ENCODE data around the gene EIF3D. TPM values are rescaled to one million over a fixed set of nuclear protein-coding genes. Genes with fewer than 3 reads are reported as not detected.

Gene EIF3D
- total RNA-seq, 1 donor from 2014 or later = 133 TPM

DNA sequence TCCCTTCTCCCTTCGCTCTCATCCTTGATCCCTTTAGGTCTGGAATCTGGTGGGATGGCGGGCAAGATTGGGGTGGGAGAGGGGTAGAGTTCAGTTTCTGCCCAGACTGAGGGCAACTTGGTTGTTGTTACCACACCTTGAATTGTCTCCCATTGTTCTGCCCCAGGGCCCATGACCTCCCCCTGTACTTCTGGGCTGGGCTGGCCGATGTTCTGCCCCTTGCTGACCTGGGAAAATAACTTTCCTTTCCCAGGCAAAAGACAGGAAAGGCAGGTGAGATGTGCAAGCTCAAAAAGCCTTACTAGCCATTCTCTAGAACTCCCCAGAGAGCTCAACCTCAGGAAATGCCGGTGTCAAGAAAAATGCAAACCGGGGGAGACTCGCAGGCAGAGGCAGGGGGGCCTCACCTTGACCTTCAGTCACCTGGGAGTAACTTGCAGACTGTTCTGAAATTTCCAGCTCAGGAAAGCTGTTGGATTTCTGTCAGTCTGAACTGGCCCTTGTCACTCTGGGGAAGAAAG is 32.4 kb upstream of the EIF3D start:
- DNase-seq (no peak), ATAC-seq (no peak)
- TF ChIP-seq, protein P1, sequence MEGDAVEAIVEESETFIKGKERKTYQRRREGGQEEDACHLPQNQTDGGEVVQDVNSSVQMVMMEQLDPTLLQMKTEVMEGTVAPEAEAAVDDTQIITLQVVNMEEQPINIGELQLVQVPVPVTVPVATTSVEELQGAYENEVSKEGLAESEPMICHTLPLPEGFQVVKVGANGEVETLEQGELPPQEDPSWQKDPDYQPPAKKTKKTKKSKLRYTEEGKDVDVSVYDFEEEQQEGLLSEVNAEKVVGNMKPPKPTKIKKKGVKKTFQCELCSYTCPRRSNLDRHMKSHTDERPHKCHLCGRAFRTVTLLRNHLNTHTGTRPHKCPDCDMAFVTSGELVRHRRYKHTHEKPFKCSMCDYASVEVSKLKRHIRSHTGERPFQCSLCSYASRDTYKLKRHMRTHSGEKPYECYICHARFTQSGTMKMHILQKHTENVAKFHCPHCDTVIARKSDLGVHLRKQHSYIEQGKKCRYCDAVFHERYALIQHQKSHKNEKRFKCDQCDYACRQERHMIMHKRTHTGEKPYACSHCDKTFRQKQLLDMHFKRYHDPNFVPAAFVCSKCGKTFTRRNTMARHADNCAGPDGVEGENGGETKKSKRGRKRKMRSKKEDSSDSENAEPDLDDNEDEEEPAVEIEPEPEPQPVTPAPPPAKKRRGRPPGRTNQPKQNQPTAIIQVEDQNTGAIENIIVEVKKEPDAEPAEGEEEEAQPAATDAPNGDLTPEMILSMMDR (IDR thresholded peaks at IDR 0.05) = no peak
- H3K27ac ChIP-seq = no peak overlapping the region
- no peak overlapping the region for H3K4me3 ChIP-seq
- H3K27me3 ChIP-seq (ENCODE audit: low read depth) = peaks cover 31% of the 10 kb centered on the region
- no peaks in the 10 kb centered on the region for H3K9me3 ChIP-seq
- H3K36me3 ChIP-seq = no peaks in the 10 kb centered on the region
- H3K4me1 ChIP-seq = no peaks in the 10 kb centered on the region
- intact Hi-C loops (cut with DNase I) = no loop called here

DNA sequence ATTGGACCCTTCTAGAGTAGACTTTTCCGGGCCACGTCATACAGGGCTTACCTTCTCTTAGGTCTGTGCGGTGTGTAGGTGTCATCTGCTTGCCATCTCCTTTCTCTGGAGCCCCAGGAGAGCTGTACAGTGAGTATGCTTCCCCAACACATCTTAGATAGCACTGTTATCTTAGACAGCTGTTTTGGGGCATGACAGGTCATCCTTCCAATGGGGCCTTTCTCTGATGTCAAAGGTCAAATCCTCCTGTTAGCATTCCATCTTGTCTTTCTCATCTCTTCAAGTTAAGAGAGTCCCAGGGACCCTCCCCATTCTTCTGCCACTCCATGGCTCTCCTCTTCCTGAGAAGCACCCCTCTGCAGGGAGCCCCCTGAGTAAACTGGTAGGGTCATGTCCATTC is 31.0 kb upstream of the EIF3D start:
- H3K27me3 ChIP-seq (ENCODE audit: low read depth) = peaks cover 22% of the 10 kb centered on the region
- intact Hi-C loops (cut with DNase I) = no loop called here
- ATAC-seq = no peak

DNA sequence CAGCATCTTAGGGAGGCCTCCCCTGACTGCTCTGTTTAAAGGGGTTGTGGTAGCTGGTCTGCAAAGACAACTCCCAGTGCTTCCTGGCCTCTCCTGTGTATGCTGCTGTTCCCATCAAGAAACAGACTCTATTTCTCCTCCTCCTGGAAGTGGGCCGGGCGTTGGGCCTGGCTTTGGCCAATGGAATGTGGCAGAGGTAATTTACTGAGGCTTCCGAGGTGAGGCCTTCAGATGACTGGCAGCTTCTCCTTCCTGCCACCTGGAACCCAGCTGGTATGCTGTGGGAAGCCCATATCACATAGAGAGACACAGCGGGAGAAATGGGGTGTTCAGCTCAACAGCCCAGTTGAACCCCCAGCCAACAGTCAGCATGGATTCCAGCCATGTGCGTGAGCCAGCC is 25.1 kb upstream of the EIF3D start:
- Histone ChIP-seq H3K4me3 (no peak overlapping the region), H3K4me1 (no peaks in the 10 kb centered on the region), H3K27me3 (ENCODE audit: low read depth) (peaks cover 18% of the 10 kb centered on the region), H3K36me3 (no peaks in the 10 kb centered on the region), H3K9me3 (no peaks in the 10 kb centered on the region), H3K27ac (no peak overlapping the region)
- intact Hi-C loops (cut with DNase I) = no loop called here
- ATAC-seq (no peak), DNase-seq (no peak)
- TF ChIP-seq, protein P1 (IDR thresholded peaks at IDR 0.05) = no peak

More for the DNA sequence above, 31.0 kb upstream of the EIF3D start:
- no peaks in the 10 kb centered on the region for H3K9me3 ChIP-seq
- no peaks in the 10 kb centered on the region for H3K36me3 ChIP-seq
- no peak overlapping the region for H3K27ac ChIP-seq
- TF ChIP-seq, protein P1 (IDR thresholded peaks at IDR 0.05) = no peak
- H3K4me1 ChIP-seq = no peaks in the 10 kb centered on the region
- DNase-seq = no peak
- no peak overlapping the region for H3K4me3 ChIP-seq

DNA sequence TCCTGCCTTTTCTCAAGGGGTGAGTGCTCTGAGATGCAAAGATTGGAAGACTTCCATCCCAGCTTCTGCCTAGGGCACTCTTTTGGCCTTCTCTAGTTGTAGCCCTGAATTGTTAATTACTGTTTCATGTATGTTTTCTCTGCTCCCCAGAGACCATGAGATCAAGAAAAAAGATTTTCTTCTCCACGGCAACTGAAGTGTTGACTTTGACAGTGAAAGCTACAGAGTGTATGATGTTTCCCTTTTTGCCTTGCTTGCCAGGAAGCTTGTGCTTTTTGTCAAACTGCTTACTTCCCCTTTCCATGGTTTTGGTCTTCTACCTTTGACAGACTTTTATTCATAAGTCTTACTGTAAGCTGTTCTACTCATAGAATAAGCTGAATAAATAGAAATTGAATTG is 23.3 kb upstream of the EIF3D start:
- H3K4me3 ChIP-seq = no peak overlapping the region
- H3K27me3 ChIP-seq (ENCODE audit: low read depth) = peaks cover 18% of the 10 kb centered on the region
- TF ChIP-seq, protein P1 (IDR thresholded peaks at IDR 0.05) = no peak
- intact Hi-C loops (cut with DNase I) = no loop called here
- H3K4me1 ChIP-seq = no peaks in the 10 kb centered on the region
- no peaks in the 10 kb centered on the region for H3K36me3 ChIP-seq
- no peak overlapping the region for H3K27ac ChIP-seq
- DNase-seq = no peak
- no peaks in the 10 kb centered on the region for H3K9me3 ChIP-seq
- ATAC-seq = no peak

DNA sequence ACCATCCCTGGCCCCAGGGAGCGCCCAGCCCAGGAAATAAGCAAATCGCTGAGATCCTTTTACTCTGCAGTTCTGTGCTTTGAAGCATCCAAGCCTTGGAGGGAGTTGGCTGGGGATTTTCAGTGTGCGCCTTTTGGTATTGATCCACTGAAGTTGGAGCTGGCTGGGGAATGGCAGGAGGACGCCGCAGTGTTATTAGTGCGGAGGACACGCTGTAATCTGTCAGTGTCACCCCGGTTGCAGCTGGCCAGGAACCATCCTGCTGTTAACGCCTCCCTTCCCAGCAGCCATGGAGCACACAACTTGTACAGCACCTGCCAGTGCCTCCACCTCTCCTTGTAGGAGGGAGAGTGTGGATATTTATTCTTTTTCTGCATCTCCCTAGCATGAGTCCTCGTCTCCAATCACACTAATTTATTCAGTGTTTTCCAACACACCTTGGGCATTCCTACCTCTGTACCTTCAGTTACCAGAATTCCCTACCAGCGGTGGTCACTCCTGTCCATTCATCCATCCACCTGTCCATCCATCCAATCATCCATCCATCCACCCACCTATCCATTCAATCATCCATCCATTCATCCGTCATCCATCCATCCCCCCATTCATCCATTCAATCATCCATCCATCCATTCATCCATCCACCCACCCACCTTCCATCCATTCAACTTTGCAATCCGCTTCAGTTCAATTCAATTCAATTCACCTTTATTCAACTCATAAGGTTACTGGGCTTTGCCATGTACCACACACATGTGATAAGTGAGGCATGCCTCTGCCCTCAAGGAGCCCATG is 21.9 kb upstream of the EIF3D start:
- H3K27ac ChIP-seq = no peak overlapping the region
- no peaks in the 10 kb centered on the region for H3K36me3 ChIP-seq
- ATAC-seq (no peak), DNase-seq (no peak)
- intact Hi-C loops (cut with DNase I) = no loop called here
- TF ChIP-seq, protein P1 (IDR thresholded peaks at IDR 0.05) = no peak
- H3K4me1 ChIP-seq = no peaks in the 10 kb centered on the region
- H3K9me3 ChIP-seq = no peaks in the 10 kb centered on the region
- peaks cover 18% of the 10 kb centered on the region for H3K27me3 ChIP-seq (ENCODE audit: low read depth)
- H3K4me3 ChIP-seq = no peak overlapping the region
